HG03565 (cell line): ENCODE results near the gene DNMBP.
A peak's percentile ranks its signal among the peaks of the same experiment; 100 is the strongest.
"Not testable (repeated sequence)": the region's sequence is repeated elsewhere in the genome, so short reads cannot be mapped to it uniquely, and the experiment has no call there.

Experiments used
- ATAC-seq: cut with Tn5 transposase; IDR thresholded peaks from one replicate; pipeline ENCODE4 v1.9.1; 2021; ENCODE audit warnings: mild to moderate bottlenecking, moderate library complexity; ENCODE audit not compliant: unreplicated experiment

The DNMBP gene

GRCh38 chr10:99953510-99953909 lies 56.2 kb downstream of the DNMBP start:
- not testable (repeated sequence) for ATAC-seq

GRCh38 chr10:99952799-99953198 lies 56.9 kb downstream of the DNMBP start:
- no peak for ATAC-seq

- ATAC-seq = not testable (repeated sequence)
Observed at GRCh38 chr10:99946051-99946450, 63.7 kb downstream of the DNMBP start.

- ATAC-seq = no peak
Observed at GRCh38 chr10:99945263-99945662, 64.5 kb downstream of the DNMBP start.

- no peak for ATAC-seq
Observed at GRCh38 chr10:99944860-99945259, 64.9 kb downstream of the DNMBP start.

GRCh38 chr10:99943908-99944307 lies 65.8 kb downstream of the DNMBP start:
- ATAC-seq = no peak

GRCh38 chr10:99941942-99942820 lies 67.6 kb downstream of the DNMBP start:
- no peak for ATAC-seq

GRCh38 chr10:99938563-99938962 lies 71.2 kb downstream of the DNMBP start:
- ATAC-seq = peak; percentile 71

GRCh38 chr10:99937630-99938029 lies 72.1 kb downstream of the DNMBP start:
- peak; percentile 45 for ATAC-seq

GRCh38 chr10:99932203-99932957 lies 77.4 kb downstream of the DNMBP start:
- ATAC-seq = not testable (repeated sequence)

- ATAC-seq = no peak
Observed at GRCh38 chr10:99930731-99931550, 78.8 kb downstream of the DNMBP start.

- ATAC-seq = no peak
Observed at GRCh38 chr10:99929360-99929759, 80.4 kb downstream of the DNMBP start.

- ATAC-seq = no peak
Observed at GRCh38 chr10:99927721-99928280, 81.9 kb downstream of the DNMBP start.

- ATAC-seq = no peak
Observed at GRCh38 chr10:99926925-99927720, 82.6 kb downstream of the DNMBP start.

GRCh38 chr10:99924451-99925255 lies 85.1 kb downstream of the DNMBP start:
- ATAC-seq = no peak

- no peak for ATAC-seq
Observed at GRCh38 chr10:99921948-99922347, 87.8 kb downstream of the DNMBP start.

GRCh38 chr10:99920901-99921300 lies 88.8 kb downstream of the DNMBP start:
- no peak for ATAC-seq

- ATAC-seq = no peak
Observed at GRCh38 chr10:99920486-99920885, 89.3 kb downstream of the DNMBP start.
